ENCODE data around the gene CYP2R1. TPM values are rescaled to one million over a fixed set of nuclear protein-coding genes. Genes with fewer than 3 reads are reported as not detected.

CYP2R1 gene
- total RNA-seq, 2 donors from 2014 or later, result 7.6 to 29.1 TPM

DNA sequence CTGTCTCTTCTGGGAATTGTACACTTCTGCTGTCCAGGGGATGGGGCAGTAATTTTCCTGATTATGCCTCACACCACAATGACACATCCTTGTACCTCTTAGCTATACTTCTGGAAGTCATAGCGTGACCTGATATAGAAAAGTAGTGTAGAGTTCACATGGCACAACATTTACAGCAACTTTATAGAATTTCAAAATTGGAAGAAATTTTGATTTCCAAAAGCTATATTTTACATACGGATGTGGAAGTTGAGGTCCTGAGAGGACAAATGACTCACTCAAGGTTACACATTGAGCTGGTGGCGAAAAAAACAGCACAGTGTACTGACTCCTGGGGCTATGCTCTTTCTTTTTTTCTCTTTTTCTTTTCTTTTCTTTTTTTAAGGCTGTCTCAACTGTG lies 6.3 kb upstream of the CYP2R1 start:
- Histone ChIP-seq H3K4me3 (no peak overlapping the region), H3K27me3 (no peaks in the 10 kb centered on the region), H3K4me1 (peaks cover 19% of the 10 kb centered on the region), H3K36me3 (replicated peaks in 1 of 2; ENCODE audit: insufficient read depth in 1 of 2, low read depth in 2 of 2) (no peaks in the 10 kb centered on the region), H3K27ac (no peak overlapping the region), H3K9me3 (no peaks in the 10 kb centered on the region)
- intact Hi-C loops (cut with DNase I), result no loop called here
- DNase-seq (no peak), ATAC-seq (no peak)
- WGBS, 2 donors, result 84 to 87% methylated on average over 3 of the region's 3 CpGs
- no peak for TF ChIP-seq POLR2A (IDR thresholded peaks at IDR 0.05)
- TF ChIP-seq, protein P1, sequence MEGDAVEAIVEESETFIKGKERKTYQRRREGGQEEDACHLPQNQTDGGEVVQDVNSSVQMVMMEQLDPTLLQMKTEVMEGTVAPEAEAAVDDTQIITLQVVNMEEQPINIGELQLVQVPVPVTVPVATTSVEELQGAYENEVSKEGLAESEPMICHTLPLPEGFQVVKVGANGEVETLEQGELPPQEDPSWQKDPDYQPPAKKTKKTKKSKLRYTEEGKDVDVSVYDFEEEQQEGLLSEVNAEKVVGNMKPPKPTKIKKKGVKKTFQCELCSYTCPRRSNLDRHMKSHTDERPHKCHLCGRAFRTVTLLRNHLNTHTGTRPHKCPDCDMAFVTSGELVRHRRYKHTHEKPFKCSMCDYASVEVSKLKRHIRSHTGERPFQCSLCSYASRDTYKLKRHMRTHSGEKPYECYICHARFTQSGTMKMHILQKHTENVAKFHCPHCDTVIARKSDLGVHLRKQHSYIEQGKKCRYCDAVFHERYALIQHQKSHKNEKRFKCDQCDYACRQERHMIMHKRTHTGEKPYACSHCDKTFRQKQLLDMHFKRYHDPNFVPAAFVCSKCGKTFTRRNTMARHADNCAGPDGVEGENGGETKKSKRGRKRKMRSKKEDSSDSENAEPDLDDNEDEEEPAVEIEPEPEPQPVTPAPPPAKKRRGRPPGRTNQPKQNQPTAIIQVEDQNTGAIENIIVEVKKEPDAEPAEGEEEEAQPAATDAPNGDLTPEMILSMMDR (IDR thresholded peaks at IDR 0.05), result no peak

DNA sequence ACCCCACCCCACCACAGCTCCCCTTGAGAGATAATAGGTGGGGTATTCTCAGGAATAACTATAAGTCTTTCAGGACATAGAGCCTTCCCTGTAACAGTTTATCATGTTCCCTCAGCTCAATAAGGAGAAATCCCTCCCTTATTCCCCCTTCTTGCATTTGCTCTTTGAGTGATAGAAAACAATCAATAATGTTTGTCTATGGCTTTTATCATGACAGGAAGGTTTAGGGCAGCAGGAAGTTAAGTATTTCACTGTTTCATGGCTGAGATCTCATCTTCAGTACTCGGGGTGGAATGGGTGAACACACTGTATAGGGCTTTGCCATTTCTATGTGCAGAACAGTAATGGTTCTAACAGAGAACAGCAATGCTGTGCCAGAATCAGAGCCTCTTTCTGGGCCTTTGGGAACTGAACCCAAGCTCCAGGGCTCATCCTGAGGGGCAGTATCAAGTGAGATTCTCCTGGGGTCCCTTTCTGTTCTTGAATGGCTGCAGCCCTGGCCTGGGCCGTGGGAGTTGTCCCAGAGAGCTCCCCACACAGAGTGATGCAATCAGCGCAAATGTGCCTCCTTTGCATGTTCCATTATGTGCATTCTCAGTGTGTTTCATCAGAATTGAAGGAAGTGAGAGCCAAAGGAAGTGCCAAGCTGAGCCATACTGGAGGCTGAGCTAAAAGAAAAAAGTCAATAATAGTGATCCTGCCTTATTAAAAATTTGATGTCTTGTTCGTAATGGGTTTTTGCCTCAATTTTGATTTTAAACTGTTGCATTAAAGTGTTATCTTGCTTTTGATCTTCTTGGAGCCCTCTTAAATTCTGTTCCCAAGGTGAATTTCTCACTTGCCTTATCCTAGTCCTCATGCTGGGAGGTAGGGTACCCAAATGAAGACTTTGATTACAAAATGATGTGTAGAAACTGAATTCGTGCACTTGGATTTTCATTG lies 2.9 kb upstream of the CYP2R1 start:
- no peak for TF ChIP-seq POLR2A (IDR thresholded peaks at IDR 0.05)
- TF ChIP-seq, protein P1 (IDR thresholded peaks at IDR 0.05), result no peak
- peaks cover 22% of the 10 kb centered on the region for H3K4me1 ChIP-seq
- 71 to 77% methylated on average over 5 of the region's 5 CpGs for WGBS, 2 donors
- peak in 3 of 4 donors; percentile 15 to 64 (median 20) for DNase-seq
- no peaks in the 10 kb centered on the region for H3K36me3 ChIP-seq (replicated peaks in 1 of 2; ENCODE audit: insufficient read depth in 1 of 2, low read depth in 2 of 2)
- H3K9me3 ChIP-seq, result no peaks in the 10 kb centered on the region
- no peaks in the 10 kb centered on the region for H3K27me3 ChIP-seq
- H3K4me3 ChIP-seq, result no peak overlapping the region
- intact Hi-C loops (cut with DNase I), result no loop called here
- ATAC-seq, result no peak
- no peak overlapping the region for H3K27ac ChIP-seq

DNA sequence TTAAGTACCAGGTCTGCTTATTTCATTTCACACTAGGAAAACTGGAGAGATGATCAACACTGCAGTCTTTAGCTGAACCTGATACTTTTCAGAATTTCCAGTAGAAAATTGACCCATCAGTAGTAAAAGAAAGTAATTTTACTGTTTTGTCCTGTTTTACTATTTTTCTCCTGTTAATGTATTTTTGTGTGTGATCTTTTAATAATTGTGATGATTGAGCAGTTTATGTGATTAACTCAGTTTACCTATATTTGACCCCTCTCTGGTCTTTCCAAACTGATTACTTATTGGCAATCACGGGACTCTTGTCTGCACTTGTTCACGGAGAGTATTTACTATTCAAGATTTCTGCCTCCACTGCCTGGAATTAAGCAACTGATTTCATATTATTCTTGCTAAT lies 546 bp upstream of the CYP2R1 start:
- Histone ChIP-seq H3K4me3 (peak overlapping the region in 1 of 2 donors; percentile 60), H3K4me1 (peaks cover 23% of the 10 kb centered on the region), H3K9me3 (no peaks in the 10 kb centered on the region), H3K27ac (peak overlapping the region in 3 of 4 donors; percentile 93 to 95 (median 95)), H3K36me3 (replicated peaks in 1 of 2; ENCODE audit: insufficient read depth in 1 of 2, low read depth in 2 of 2) (no peaks in the 10 kb centered on the region), H3K27me3 (no peaks in the 10 kb centered on the region)
- intact Hi-C loops (cut with DNase I), result no loop called here
- DNase-seq, result no peak
- 38 to 48% methylated on average over 2 of the region's 2 CpGs for WGBS, 2 donors
- ATAC-seq, result no peak
- TF ChIP-seq, protein P1 (IDR thresholded peaks at IDR 0.05), result no peak
- TF ChIP-seq POLR2A (IDR thresholded peaks at IDR 0.05), result no peak

DNA sequence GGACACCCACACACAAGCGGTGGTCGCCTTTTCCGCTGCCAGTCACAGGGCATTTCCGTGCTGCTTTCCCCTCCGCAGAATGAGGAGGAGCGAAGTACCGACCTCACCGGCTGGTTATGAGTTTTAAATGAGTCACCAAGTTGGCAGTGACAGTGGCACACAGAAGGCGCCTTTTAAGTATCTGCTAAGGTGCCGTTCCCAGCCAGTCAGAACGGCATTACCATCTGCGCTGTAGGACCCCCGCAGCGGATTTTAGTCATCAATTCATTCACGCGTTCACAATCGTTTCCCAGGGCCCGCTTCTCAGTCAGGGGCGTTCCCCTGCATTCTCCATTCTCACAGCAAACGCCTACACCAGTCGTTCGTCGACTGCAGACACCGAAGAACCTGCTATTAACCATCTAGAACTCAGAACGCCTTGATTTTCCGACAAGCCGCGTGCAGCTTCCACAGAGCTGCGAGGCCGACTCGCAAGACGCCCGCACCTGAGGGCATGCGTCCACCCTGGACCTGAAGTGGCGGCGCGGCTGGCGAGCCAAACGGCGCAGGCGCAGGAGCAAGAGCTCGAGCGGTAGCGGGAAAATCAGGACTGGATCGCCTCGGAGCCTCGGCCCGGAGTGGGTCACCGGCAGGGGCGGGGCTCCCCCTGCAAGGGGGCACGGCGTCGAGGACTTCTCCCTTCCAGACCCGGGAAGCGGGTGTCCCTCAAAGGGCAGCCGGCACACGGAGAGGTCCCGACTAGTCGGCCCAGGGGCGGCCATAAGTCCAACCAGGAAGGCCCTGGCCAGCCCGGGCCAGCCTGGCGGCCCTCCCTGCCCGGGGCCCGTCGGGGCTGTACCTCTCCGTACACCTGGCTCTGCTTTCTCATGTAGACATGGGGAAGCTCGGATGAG lies 642 bp downstream of the CYP2R1 start:
- 0 to 1% methylated on average over 20 to 67 of the region's 67 CpGs for WGBS, 2 donors
- ATAC-seq (peak; percentile 83), DNase-seq (peak; percentile 90 to 92 (median 91))
- no peaks in the 10 kb centered on the region for H3K9me3 ChIP-seq
- H3K27ac ChIP-seq, result peak overlapping the region; percentile 92 to 95 (median 94)
- TF ChIP-seq POLR2A (IDR thresholded peaks at IDR 0.05), result peak; percentile 78 to 90 (median 87)
- TF ChIP-seq, protein P1 (IDR thresholded peaks at IDR 0.05), result peak in 1 of 7 experiments; percentile 22
- peak overlapping the region; percentile 28 to 60 for H3K4me3 ChIP-seq
- intact Hi-C loops (cut with DNase I), result no loop called here
- H3K36me3 ChIP-seq (replicated peaks in 1 of 2; ENCODE audit: insufficient read depth in 1 of 2, low read depth in 2 of 2), result no peaks in the 10 kb centered on the region
- no peaks in the 10 kb centered on the region for H3K27me3 ChIP-seq
- peaks cover 34% of the 10 kb centered on the region for H3K4me1 ChIP-seq

All from body of pancreas (tissue), 4 donors.